NCI-H524 (cell line): ENCODE measurements around the gene VWA8.

Source experiments
- DNase-seq, 2 experiments: peaks; one replicate each; lab custom pipeline; 2025; lab: John Stamatoyannopoulos, UW

VWA8 gene

GRCh38 chr13:41960637-41961465, at the start of gene VWA8:
VWA8 (minus strand) TSS chr13:41961109; CDS start chr13:41961015, 94 bp downstream.
- peak; percentile 27 to 76 for DNase-seq

DNA sequence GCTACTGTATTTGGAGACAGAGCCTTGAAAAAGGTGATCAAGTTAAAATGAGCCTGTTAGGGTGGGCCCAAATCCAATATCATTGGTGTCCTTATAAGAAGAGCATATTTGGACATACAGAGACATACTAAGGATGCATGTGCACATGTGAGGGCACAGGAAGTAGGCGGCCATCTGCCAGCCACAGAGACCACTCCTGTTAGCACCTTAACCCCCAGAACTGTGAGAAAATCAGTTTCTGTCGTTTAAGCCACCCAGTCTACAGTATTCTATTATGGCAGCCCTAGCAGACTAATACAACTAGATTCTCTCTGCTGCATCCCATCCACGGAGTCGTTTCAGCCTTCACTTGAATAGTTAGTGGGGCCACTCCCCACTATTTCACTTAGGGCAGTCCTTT, 48.1 kb upstream of the VWA8 start:
- DNase-seq, result no peak

GRCh38 chr13:42007844-42008243, 46.9 kb upstream of the VWA8 start:
- DNase-seq, result no peak

DNA sequence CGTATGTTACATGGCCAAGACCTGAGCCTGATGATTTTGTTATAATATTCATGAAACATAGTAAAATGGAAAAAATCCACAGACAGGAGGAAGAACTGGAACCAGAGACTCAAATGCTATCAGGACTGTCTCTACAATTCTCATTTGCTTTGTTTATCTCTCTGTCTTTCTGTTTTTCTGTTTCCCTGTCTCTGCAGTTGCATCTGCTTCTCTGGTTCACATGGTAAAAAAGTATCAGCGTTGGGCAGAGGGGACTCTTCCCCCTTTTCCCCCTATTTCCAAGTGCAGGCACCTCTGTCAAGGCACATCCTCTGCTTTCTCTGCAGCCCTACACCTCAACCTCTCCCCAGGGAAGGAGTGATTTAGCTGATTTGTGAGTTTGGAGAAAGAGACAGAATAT, 41.2 kb upstream of the VWA8 start:
- DNase-seq, result no peak

DNA sequence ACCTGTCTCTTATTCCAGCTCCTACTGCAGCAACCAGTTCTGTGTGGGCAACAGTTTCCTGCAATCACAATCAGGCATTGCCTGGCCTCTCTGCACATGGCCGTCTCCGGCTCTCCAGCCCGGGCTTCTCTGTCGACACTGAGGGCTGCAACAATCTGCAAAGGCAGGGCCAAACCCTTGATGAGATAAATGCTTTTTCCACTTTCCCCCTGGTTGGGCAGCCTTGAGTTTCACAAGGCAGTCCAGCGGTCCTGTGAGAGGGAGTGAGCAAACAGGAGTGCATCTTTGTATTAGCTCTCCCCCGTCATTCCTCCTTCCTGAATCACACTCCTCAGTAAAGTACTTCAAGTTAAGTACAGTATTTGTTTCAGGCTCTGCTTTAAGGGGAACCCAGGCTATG, 40.7 kb upstream of the VWA8 start:
- DNase-seq, result no peak

GRCh38 chr13:42000846-42001245, 39.9 kb upstream of the VWA8 start:
- no peak for DNase-seq

DNA sequence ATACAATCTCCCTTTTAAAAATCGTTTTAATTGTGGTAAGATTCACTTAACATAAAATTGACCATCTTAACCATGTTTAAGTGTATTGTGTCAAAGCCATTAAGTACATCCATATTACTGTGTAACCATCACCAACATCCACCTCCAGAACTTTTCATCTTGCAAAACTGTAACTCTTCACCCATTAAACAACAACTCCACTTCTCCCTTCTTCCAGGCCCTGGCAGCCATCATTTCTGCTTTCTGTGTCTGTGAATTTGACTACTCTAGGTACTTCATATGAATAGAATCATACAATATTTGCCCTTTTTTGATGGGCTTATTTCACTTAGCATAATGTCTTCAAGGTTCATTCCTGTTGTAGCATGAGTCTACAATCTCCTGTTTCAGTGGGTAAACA, 36.5 kb upstream of the VWA8 start:
- no peak for DNase-seq

- no peak for DNase-seq
These were observed 35.0 kb upstream of the VWA8 start for GRCh38 chr13:41995946-41996345.

- no peak for DNase-seq
These were observed 34.4 kb upstream of the VWA8 start for GRCh38 chr13:41995336-41995735.

DNA sequence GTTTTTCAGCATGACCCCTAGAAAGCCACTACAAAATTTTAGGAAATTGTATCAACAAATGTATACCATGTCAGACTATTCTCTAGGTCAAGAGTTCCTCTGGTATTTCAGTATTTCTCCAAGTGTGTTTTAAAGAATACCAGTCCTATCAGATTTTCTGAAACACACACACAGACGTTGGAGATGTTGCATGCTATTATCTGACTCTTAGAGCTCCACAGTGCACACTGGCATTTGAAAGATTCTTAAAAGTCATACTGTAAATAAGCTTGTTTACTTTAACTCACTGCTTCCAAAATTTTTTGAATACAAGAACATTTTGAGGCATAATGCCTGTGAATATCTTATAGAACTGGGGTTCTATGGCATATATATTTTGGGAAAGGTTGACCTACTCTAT, 33.8 kb upstream of the VWA8 start:
- no peak for DNase-seq

DNA sequence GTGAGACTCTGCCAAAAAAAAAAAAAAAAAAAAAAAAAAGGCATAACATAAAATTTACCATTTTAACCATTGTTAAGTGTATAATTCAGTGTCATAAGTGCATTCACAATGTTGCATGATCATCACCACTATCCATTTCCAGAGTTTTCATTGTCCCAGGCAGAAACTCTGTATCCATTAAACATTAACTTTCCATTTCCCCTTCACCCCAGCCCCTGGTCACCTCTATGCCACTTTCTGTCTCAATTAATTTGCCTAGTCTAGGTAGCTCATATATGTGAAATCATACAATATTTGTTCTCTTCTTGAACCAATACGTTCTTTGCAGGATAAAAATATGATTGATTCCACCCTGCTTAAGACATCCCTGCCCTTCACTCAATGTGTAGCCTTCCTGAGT, 31.0 kb upstream of the VWA8 start:
- no peak for DNase-seq

DNA sequence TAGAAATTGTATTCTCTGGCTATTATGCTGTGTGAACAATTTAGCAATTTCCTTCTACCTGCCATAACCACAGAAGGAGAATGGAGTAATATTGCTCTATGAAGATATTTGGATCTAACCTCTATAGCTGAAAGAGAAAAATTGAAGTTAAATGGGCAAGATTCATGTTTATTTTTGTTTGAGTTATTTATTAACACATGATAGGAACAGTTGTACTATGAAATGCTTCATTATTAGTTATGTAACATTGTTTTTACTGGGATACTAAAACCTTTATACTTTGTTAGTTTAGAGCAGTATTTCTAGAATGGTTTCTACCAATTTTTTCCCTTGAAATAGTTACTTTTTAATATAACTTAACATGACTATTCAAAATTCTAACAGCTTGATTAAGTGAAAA, 27.3 kb upstream of the VWA8 start:
- no peak for DNase-seq

DNA sequence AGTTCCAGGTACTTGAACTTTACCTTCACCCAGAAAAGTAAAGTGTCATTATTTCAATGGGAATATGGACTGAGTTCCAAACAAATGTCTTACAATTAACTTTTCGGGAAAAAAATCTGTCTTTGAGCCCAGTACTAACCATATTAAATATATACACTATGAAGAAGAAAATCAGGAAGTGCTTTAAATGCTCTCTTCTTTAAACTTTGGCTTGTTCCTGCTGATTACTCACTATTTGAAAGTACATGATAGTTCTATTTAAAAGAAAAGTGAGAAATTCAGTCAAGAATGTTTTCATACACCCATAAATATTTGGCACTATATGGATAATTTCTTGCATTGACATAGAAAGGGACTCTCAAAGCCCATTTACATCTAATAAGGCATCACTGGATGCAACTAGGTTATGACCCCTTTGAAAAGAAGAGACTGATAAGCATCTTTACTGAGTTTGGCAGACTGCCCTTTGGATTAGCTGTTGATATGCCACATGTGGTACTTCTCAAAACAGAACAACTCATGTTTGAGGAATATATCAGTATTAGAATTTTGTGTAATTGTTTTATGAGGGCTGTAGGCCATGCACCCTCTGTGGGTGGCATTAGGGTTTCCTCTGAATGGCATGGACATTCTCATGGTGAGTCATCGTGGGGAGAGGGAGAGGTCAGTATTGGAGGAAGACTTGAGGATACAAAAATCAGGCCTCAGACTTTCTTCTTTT, 25.0 kb upstream of the VWA8 start:
- DNase-seq, result no peak

GRCh38 chr13:41981951-41982715, 21.2 kb upstream of the VWA8 start:
- DNase-seq, result no peak

- no peak for DNase-seq
These were observed 17.1 kb upstream of the VWA8 start for GRCh38 chr13:41978007-41978406.

DNA sequence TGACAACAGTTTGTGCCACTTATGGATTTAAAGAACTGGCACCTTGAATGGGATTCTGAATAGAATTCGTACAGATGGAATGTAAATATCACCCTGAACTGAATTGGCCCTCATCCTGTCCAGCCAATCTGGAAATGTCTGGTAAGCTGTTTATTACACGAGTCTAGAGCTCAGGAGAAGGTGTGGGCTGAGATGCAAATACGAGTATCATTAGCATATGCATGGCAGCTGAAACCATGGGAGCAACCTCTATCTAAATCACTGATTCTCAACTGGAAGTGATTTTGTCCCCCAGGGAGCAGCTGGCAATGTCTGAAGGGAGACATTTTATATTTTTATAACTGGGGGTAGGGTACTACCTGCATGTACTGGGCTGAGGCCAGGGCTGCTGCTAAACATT, 15.6 kb upstream of the VWA8 start:
- no peak for DNase-seq

DNA sequence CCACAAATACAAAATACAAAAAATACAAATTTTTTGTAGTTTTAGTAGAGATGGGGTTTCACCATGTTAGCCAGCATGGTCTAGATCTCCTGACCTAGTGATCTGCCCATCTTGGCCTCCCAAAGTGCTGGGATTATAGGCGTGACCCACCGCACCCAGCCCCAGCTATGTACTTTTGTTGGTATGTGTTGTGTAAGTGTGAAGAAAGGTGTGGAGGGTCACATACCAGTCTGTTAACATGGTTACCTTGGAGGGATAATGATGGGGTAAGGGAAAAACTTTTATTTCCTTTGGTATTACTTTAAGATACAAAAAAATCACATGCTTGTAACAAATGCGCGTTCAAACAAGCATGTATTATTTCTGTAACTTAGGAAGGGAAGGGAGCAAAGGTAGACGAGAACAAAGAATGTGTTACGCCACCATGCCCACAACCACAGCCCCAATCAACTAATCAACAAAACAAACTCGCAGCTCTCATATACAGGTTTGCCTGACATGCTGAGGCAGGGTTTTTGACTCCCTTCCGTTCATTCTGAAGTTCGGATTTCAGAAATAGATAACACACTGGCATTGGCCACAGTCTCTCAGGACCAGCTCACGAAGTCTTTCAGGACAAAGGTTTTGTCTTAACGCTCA, 13.5 kb upstream of the VWA8 start:
- DNase-seq, result no peak

DNA sequence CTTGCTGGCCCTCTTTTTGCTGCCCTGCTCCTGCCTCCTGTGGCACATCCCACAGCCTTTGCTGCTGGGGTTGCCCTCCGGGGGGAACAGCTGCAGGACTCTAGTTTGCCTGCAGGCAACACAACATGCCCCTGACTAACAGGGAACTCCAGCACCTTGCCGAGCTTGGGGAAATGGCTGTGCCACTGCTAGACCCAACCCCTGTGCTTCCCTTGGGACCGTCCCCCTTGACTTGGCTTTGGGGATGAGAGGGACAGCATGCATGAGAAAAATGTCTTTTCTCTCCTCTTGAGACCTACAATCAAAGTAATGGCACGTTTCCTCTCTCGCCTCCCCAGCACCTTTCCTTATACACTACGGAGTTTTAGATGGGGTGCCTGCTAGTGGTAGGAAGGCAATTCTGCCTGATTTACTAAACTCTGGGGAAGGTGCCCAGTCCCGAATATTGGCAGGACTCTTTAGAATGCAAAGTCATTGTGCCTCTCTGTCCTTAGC, 12.4 kb upstream of the VWA8 start:
- DNase-seq, result no peak

GRCh38 chr13:41971848-41972247, 10.9 kb upstream of the VWA8 start:
- DNase-seq, result no peak

GRCh38 chr13:41970918-41971317, 10.0 kb upstream of the VWA8 start:
- no peak for DNase-seq

- DNase-seq, result no peak
These were observed 9.1 kb upstream of the VWA8 start for GRCh38 chr13:41970022-41970421.

- DNase-seq, result no peak
These were observed 8.2 kb upstream of the VWA8 start for GRCh38 chr13:41969072-41969471.
